HepG2 (cell line): ENCODE data around the gene NCOA7. TPM values are rescaled to one million over a fixed set of nuclear protein-coding genes. Genes with fewer than 3 reads are reported as not detected.

Experiments used
- MIER2 ChIP-seq: IDR thresholded peaks from 2 replicates; pipeline ENCODE4 v1.6.1; 2016; ENCODE audit warnings: missing biosample characterization, missing genetic modification reagents
- REPIN1 ChIP-seq: sonication (generic); formaldehyde crosslinking; IDR thresholded peaks from 2 replicates; pipeline ENCODE4 v1.8.0; 2022; ENCODE audit warnings: missing genetic modification reagents, low read depth, mild to moderate bottlenecking, borderline replicate concordance
- SCMH1 ChIP-seq: sonication (generic); formaldehyde crosslinking; IDR thresholded peaks from 2 replicates; pipeline ENCODE4 v1.9.0; 2021; ENCODE audit warnings: missing genetic modification reagents, mild to moderate bottlenecking, borderline replicate concordance
- ZNF350 ChIP-seq: sonication (generic); formaldehyde crosslinking; IDR thresholded peaks from 2 replicates; pipeline ENCODE4 v1.4.0; 2020; ENCODE audit warnings: mild to moderate bottlenecking, low read depth, missing genetic modification reagents, borderline replicate concordance
- ZNF747 ChIP-seq: sonication (generic); formaldehyde crosslinking; IDR thresholded peaks from 2 replicates; pipeline ENCODE4 v1.8.1; 2023; ENCODE audit warnings: missing genetic modification reagents, mild to moderate bottlenecking, borderline replicate concordance
- polyA plus RNA-seq, 8 experiments: library from polyadenylated mRNA; depleted of rRNA in 3 of 8; stranded (reverse) in 7 of 8; unstranded in 1 of 8; fragments of >200 nt; fragmentation: Illumina TruSeq in 4 of 8; extraction: Trizol in 4 of 8; gene quantifications; 2 replicates each; pipeline versions ENCODE4 v1.2.1 to v1.2.3, GENCODE V29; 2011 to 2016; ENCODE audit warnings: low read depth in 4 of 8, missing spikeins in 1 of 8, mixed read lengths in 1 of 8; ENCODE audit not compliant: insufficient read depth in 1 of 8
- total RNA-seq, 5 experiments: library from RNA; depleted of rRNA; stranded (reverse); fragments of >200 nt; fragmentation: Illumina TruSeq; extraction: Trizol; gene quantifications; 2 replicates each; pipeline ENCODE4 v1.2.3, GENCODE V29; 2016; ENCODE audit warnings: low read depth in 1 of 5
- TF ChIP-seq, protein P1 (sequence below): sonication (generic); formaldehyde crosslinking; IDR thresholded peaks from 2 replicates; pipeline ENCODE4 v1.4.0; 2020; ENCODE audit warnings: missing genetic modification reagents, borderline replicate concordance
- TF ChIP-seq, protein P2 (sequence below): fragments of 450-650 bp; IDR thresholded peaks from 2 replicates; pipeline ENCODE4 v1.6.1; 2017
- TF ChIP-seq, protein P3 (sequence below): sonication (generic); formaldehyde crosslinking; IDR thresholded peaks from 2 replicates; pipeline ENCODE4 v1.8.1; 2023; ENCODE audit warnings: mild to moderate bottlenecking, missing genetic modification reagents
- TF ChIP-seq, protein P4 (sequence below): sonication (generic); formaldehyde crosslinking; IDR thresholded peaks from 2 replicates; pipeline ENCODE4 v1.4.0; 2020; ENCODE audit warnings: missing genetic modification reagents, borderline replicate concordance

The NCOA7 gene
- total and polyA plus RNA-seq, 2 of the 13 experiments (the other 11 are each of a cell fraction or from before 2014, with no cell fraction given), result 13.6 to 20.8 TPM

DNA sequence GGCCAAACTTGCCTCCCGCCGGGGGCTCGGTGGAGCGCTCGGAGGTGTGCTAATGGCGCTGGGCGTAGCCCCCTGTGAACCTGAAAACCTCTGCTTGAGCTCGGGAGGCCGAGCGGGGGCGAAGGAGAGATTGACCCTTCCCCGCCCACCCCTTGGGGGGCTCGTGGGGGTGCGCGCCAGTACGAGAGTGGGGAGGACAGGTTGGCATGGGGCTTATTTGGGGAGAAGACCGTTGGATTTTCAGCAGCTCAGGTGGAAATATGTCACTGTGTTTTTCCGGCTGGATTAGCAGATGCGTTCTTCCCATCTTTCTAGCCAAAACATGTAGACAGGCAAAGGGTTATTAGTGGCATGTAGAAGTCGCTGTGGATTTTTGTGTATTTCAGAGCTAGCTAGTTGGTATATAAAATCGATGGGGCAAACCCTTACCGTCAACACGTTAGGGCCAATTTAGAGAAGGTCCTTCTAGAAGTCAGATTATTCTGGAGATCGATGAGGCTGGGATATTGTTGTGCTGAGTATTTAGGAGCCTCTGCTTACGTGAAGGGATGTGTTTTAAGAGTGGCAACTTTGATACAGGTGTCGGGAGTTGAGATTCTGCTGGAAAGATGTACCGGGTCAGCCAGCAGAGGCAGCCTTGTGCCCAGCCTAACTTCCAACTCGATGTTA lies 525 bp downstream of the NCOA7 start (continued):
- TF ChIP-seq, protein P1, sequence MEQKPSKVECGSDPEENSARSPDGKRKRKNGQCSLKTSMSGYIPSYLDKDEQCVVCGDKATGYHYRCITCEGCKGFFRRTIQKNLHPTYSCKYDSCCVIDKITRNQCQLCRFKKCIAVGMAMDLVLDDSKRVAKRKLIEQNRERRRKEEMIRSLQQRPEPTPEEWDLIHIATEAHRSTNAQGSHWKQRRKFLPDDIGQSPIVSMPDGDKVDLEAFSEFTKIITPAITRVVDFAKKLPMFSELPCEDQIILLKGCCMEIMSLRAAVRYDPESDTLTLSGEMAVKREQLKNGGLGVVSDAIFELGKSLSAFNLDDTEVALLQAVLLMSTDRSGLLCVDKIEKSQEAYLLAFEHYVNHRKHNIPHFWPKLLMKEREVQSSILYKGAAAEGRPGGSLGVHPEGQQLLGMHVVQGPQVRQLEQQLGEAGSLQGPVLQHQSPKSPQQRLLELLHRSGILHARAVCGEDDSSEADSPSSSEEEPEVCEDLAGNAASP (CRISPR knock-in tag), result no peak
- TF ChIP-seq, protein P2, sequence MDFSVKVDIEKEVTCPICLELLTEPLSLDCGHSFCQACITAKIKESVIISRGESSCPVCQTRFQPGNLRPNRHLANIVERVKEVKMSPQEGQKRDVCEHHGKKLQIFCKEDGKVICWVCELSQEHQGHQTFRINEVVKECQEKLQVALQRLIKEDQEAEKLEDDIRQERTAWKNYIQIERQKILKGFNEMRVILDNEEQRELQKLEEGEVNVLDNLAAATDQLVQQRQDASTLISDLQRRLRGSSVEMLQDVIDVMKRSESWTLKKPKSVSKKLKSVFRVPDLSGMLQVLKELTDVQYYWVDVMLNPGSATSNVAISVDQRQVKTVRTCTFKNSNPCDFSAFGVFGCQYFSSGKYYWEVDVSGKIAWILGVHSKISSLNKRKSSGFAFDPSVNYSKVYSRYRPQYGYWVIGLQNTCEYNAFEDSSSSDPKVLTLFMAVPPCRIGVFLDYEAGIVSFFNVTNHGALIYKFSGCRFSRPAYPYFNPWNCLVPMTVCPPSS, result no peak
- TF ChIP-seq REPIN1, result no peak
- TF ChIP-seq, protein P3, sequence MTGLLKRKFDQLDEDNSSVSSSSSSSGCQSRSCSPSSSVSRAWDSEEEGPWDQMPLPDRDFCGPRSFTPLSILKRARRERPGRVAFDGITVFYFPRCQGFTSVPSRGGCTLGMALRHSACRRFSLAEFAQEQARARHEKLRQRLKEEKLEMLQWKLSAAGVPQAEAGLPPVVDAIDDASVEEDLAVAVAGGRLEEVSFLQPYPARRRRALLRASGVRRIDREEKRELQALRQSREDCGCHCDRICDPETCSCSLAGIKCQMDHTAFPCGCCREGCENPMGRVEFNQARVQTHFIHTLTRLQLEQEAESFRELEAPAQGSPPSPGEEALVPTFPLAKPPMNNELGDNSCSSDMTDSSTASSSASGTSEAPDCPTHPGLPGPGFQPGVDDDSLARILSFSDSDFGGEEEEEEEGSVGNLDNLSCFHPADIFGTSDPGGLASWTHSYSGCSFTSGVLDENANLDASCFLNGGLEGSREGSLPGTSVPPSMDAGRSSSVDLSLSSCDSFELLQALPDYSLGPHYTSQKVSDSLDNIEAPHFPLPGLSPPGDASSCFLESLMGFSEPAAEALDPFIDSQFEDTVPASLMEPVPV, result peak; percentile 15; the same call in 1 of the 2 replicates
- no peak for TF ChIP-seq MIER2
- peak; percentile 70; the same call in 1 of the 2 replicates for TF ChIP-seq ZNF350 (CRISPR knock-in tag)
- no peak for TF ChIP-seq ZNF747
- no peak for TF ChIP-seq SCMH1 (CRISPR knock-in tag)
- TF ChIP-seq, protein P4, sequence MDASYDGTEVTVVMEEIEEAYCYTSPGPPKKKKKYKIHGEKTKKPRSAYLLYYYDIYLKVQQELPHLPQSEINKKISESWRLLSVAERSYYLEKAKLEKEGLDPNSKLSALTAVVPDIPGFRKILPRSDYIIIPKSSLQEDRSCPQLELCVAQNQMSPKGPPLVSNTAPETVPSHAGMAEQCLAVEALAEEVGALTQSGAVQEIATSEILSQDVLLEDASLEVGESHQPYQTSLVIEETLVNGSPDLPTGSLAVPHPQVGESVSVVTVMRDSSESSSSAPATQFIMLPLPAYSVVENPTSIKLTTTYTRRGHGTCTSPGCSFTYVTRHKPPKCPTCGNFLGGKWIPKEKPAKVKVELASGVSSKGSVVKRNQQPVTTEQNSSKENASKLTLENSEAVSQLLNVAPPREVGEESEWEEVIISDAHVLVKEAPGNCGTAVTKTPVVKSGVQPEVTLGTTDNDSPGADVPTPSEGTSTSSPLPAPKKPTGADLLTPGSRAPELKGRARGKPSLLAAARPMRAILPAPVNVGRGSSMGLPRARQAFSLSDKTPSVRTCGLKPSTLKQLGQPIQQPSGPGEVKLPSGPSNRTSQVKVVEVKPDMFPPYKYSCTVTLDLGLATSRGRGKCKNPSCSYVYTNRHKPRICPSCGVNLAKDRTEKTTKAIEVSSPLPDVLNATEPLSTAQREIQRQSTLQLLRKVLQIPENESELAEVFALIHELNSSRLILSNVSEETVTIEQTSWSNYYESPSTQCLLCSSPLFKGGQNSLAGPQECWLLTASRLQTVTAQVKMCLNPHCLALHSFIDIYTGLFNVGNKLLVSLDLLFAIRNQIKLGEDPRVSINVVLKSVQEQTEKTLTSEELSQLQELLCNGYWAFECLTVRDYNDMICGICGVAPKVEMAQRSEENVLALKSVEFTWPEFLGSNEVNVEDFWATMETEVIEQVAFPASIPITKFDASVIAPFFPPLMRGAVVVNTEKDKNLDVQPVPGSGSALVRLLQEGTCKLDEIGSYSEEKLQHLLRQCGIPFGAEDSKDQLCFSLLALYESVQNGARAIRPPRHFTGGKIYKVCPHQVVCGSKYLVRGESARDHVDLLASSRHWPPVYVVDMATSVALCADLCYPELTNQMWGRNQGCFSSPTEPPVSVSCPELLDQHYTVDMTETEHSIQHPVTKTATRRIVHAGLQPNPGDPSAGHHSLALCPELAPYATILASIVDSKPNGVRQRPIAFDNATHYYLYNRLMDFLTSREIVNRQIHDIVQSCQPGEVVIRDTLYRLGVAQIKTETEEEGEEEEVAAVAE, result no peak
